HFFc6 (cell line): ENCODE results near the gene MAP2K5. TPM values are rescaled to one million over a fixed set of nuclear protein-coding genes. Genes with fewer than 3 reads are reported as not detected.

Experiments
- DNase-seq: peaks from one replicate; pipeline ENCODE4 v3.0.0-alpha.2; 2018
- H3K27ac Mint-ChIP-seq: 2 replicates; pipeline ENCODE4 v1.8.0; 2020; ENCODE audit warnings: mild to moderate bottlenecking, mixed read lengths
- H3K27me3 Mint-ChIP-seq: 2 replicates; pipeline ENCODE4 v1.8.0; 2021; ENCODE audit warnings: mild to moderate bottlenecking, moderate library complexity, mixed read lengths; ENCODE audit not compliant: insufficient read depth
- H3K36me3 Mint-ChIP-seq: 2 replicates; pipeline ENCODE4 v1.8.0; 2021; ENCODE audit warnings: low read depth, mixed read lengths
- H3K4me1 Mint-ChIP-seq: 2 replicates; pipeline ENCODE4 v1.8.0; 2020; ENCODE audit warnings: low read depth, mixed read lengths
- H3K4me3 Mint-ChIP-seq: 2 replicates; pipeline ENCODE4 v1.8.0; 2020; ENCODE audit warnings: mild to moderate bottlenecking, moderate library complexity, mixed read lengths
- H3K9me3 Mint-ChIP-seq: 2 replicates; pipeline ENCODE4 v1.8.0; 2020; ENCODE audit warnings: mild to moderate bottlenecking, mixed read lengths
- total RNA-seq, 6 experiments: library from RNA; stranded (reverse); fragmentation: NEBNext Ultra II Directional; extraction: Animal tissue kit (Norgen Biotek cat#: 25700); gene quantifications; 2 replicates in 1 of 6; 3 replicates in 5 of 6; pipeline ENCODE4 v1.2.3, GENCODE V29; 2021
- TF ChIP-seq, protein P1 (sequence below): fragments of 200-600 bp; sonication (generic); IDR thresholded peaks from 2 replicates; pipeline ENCODE4 v1.5.0; 2021; ENCODE audit warnings: antibody characterized with exemption, mild to moderate bottlenecking

Gene MAP2K5
- total RNA-seq, 6 experiments from 2014 or later: 10.2 to 14.3 (median 13.3) TPM

DNA sequence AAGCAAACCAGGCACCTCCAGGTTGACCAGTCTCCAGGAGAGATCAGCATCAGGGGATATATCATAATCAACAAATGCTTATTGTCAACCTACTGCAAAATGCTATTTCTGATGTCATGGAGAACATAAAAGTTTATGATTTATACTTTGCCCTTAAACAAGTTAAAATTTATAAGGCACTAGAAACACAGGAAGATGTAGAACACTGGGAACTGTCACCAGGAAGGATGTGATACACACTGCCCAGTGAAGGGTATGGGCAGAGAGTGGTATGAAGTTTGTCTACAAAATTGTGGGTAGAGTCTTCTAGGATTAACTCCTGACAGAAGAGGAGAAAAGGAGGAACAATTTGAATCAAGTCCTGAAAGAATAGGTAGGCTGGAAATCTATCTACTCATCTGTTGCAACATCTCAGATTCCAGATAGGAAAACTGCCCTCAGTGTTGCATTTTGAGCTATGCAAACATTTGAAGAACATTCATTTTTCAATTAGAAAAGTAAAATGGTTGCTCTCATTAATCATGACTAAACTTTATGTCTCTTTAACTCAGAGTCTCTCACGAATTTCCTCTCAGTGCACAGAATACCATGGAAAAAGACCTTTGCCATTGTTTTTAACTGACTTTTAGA lies 176.9 kb downstream of the MAP2K5 start:
- TF ChIP-seq, protein P1, sequence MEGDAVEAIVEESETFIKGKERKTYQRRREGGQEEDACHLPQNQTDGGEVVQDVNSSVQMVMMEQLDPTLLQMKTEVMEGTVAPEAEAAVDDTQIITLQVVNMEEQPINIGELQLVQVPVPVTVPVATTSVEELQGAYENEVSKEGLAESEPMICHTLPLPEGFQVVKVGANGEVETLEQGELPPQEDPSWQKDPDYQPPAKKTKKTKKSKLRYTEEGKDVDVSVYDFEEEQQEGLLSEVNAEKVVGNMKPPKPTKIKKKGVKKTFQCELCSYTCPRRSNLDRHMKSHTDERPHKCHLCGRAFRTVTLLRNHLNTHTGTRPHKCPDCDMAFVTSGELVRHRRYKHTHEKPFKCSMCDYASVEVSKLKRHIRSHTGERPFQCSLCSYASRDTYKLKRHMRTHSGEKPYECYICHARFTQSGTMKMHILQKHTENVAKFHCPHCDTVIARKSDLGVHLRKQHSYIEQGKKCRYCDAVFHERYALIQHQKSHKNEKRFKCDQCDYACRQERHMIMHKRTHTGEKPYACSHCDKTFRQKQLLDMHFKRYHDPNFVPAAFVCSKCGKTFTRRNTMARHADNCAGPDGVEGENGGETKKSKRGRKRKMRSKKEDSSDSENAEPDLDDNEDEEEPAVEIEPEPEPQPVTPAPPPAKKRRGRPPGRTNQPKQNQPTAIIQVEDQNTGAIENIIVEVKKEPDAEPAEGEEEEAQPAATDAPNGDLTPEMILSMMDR: no peak
- Mint-ChIP-seq H3K9me3 (no peaks in the 10 kb centered on the region), H3K4me1 (no peaks in the 10 kb centered on the region; the same call in 1 of the 2 replicates), H3K27me3 (no peaks in the 10 kb centered on the region), H3K27ac (no peak overlapping the region), H3K36me3 (no peaks in the 10 kb centered on the region), H3K4me3 (no peak overlapping the region)
- DNase-seq: no peak

DNA sequence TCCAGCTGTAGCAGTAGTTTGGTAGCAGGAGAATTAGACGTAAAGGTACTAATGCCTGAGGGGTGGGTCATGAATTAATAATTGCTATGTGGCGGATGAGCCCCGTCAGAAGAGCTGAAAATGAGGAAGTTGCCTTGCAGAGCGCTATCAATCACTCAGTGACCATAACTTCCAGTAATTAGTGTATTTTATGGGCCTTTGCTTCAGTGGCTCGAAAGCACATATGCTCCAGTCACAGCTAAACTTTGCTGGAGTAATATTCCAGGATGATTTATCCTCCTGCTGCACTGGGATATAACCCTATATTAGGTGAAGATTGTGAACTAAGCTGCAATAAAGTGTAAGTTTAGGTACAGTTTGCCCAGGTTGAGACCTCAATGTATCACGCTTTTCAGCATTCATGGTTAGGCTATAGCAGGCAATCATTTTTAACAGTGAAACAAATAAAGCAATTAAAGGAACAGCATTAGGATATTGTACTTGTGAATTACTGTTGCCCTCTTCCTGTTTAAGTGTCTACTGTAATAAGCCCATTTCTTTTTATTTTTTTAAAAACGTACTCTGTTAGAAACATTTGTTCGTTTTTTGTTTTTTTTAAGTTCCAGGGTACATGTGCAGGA lies 178.2 kb downstream of the MAP2K5 start:
- no peak for DNase-seq
- Mint-ChIP-seq H3K27me3 (no peaks in the 10 kb centered on the region), H3K27ac (no peak overlapping the region), H3K4me1 (no peaks in the 10 kb centered on the region; the same call in 1 of the 2 replicates), H3K4me3 (no peak overlapping the region), H3K36me3 (no peaks in the 10 kb centered on the region), H3K9me3 (no peaks in the 10 kb centered on the region)
- TF ChIP-seq, protein P1: no peak

DNA sequence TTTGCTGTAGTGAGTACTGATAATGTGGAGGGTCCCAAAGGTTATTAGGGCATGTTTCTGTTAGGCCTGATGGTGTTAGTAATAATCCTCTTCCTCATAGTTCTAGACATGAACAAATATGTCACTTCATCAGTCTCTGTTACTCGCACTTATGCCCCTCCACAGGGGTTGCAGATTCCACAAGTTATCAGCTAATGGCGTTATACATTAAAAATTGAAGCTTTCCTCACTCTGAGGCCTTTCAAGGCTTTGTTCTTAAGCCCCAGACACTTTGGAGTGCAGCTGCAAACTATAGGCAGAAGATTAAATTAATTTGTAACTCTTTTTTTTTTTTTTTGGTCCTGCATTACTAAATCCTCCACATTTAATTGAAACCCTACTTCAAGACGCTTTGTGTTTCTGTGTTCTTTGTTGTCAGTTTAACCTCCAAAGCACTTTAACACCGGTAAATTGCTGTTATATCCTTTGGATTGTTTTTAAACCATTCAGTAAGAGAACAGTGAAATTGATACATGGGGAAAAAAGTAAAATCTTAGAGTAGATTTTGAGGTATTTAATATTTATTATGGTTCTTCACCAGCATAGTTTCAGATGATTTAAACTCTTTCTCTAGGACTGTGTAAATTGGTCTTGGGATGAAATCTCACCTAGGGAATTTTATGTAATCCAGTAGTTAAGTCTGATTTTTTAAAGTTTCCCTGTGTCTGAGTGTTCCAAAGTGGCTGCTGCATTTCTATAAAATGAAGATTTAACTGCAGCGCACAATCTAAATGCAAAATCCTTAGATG lies 179.7 kb downstream of the MAP2K5 start:
- H3K36me3 Mint-ChIP-seq: no peaks in the 10 kb centered on the region
- H3K4me1 Mint-ChIP-seq: no peaks in the 10 kb centered on the region; the same call in 1 of the 2 replicates
- no peak for DNase-seq
- TF ChIP-seq, protein P1: no peak
- no peaks in the 10 kb centered on the region for H3K27me3 Mint-ChIP-seq
- H3K27ac Mint-ChIP-seq: no peak overlapping the region
- H3K9me3 Mint-ChIP-seq: no peaks in the 10 kb centered on the region
- H3K4me3 Mint-ChIP-seq: no peak overlapping the region

DNA sequence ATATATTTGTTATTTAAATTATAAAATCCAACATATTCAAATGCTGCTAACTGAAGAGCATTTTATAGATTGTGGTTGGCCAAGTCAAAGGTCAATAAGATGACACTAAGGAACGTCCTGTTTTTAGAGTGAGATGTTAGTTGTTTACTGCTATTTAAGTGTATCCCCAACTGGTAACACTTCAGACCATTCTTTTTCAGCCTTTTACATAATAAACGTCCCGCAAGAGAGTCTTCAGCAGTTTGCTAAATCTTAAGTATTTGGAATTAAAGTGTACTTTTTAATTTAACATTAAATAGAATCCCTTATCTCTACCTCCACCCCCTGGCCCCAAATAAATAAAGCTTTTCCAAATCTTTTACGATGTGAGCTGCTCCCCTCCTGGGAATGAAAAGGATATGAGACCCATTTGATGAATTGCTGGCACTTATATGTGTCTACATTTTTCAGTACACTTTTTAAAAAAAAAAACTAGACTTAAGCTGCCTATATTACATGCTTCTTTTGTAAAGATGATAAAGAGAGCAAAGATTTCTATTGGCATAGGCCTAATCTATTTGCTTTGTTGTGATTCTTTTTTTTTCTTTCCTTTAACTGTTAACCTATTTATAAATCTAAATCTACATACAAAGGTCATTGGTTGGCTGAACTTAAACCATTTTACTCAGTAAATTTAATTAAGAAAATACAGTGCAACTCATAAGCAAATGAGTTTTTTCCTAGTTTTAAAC lies 181.0 kb downstream of the MAP2K5 start:
- no peak overlapping the region for H3K27ac Mint-ChIP-seq
- H3K36me3 Mint-ChIP-seq: no peaks in the 10 kb centered on the region

More for the DNA sequence above, 181.0 kb downstream of the MAP2K5 start:
- Mint-ChIP-seq H3K27me3 (no peaks in the 10 kb centered on the region), H3K9me3 (no peaks in the 10 kb centered on the region), H3K4me1 (no peaks in the 10 kb centered on the region; the same call in 1 of the 2 replicates), H3K4me3 (no peak overlapping the region)
- no peak for DNase-seq
- TF ChIP-seq, protein P1: no peak
